K562 (cell line): Measurements from ENCODE around the gene MSI1. TPM values are rescaled to one million over a fixed set of nuclear protein-coding genes. Genes with fewer than 3 reads are reported as not detected.
A peak's percentile ranks its signal among the peaks of the same experiment; 100 is the strongest.

Source experiments
- ATF7 ChIP-seq: fragments of 450-650 bp; IDR thresholded peaks from 2 replicates; pipeline ENCODE4 v1.7.1; 2014; ENCODE audit warnings: mild to moderate bottlenecking, moderate library complexity
- CBFA2T2 ChIP-seq: fragments of 450-650 bp; conservative IDR thresholded peaks from 2 replicates; pipeline ENCODE4 v1.6.1; 2017; ENCODE audit warnings: mild to moderate bottlenecking
- ELF1 ChIP-seq: fragments of 200-800 bp; sonication (Bioruptor generic); IDR thresholded peaks from 2 replicates; pipeline ENCODE4 v1.6.1; 2016; ENCODE audit warnings: missing genetic modification characterization, missing compliant biosample characterization
- HDGF ChIP-seq: fragments of 450-650 bp; IDR thresholded peaks from 2 replicates; pipeline ENCODE4 v1.6.1; 2016
- KDM5B ChIP-seq: fragments of 200-600 bp; sonication (generic); IDR thresholded peaks from 2 replicates; pipeline ENCODE4 v1.6.1; 2012; ENCODE audit warnings: low read depth, mild to moderate bottlenecking, moderate library complexity, low read length, control low read depth, inconsistent platforms; ENCODE audit not compliant: insufficient replicate concordance
- L3MBTL2 ChIP-seq: fragments of 450-650 bp; IDR thresholded peaks from 2 replicates; pipeline ENCODE4 v1.6.1; 2016; ENCODE audit warnings: mild to moderate bottlenecking, moderate library complexity
- MCM2 ChIP-seq: fragments of 450-650 bp; IDR thresholded peaks from 2 replicates; pipeline ENCODE4 v1.6.1; 2017; ENCODE audit warnings: low read depth, mild to moderate bottlenecking
- NBN ChIP-seq: fragments of 450-650 bp; IDR thresholded peaks from 2 replicates; pipeline ENCODE4 v1.6.1; 2016; ENCODE audit warnings: low read depth, mild to moderate bottlenecking
- TAF9B ChIP-seq: fragments of 450-650 bp; IDR thresholded peaks from 2 replicates; pipeline ENCODE4 v1.6.1; 2018; ENCODE audit warnings: mild to moderate bottlenecking; ENCODE audit not compliant: partially characterized antibody
- ZNF212 ChIP-seq: fragments of 450-650 bp; formaldehyde crosslinking; IDR thresholded peaks from 2 replicates; pipeline ENCODE4 v1.4.0; 2020; ENCODE audit warnings: mild to moderate bottlenecking
- ZNF384 ChIP-seq: IDR thresholded peaks from 2 replicates; pipeline ENCODE4 v1.6.1; 2012; ENCODE audit warnings: low read depth, low read length, improper control_type of control experiment
- ZNF57 ChIP-seq: fragments of 450-650 bp; formaldehyde crosslinking; IDR thresholded peaks from 2 replicates; pipeline ENCODE4 v1.4.0; 2020; ENCODE audit warnings: mild to moderate bottlenecking, moderate library complexity
- polyA plus RNA-seq, 8 experiments: library from polyadenylated mRNA; depleted of rRNA in 4 of 8; stranded (reverse) in 5 of 8; unstranded in 3 of 8; fragments of >200 nt; fragmentation: Nextera tagmentation in 2 of 8; fragmentation: Illumina TruSeq in 1 of 8; extraction: Ambion mirVana in 2 of 8; extraction: Trizol in 1 of 8; gene quantifications; 2 replicates each; pipeline versions ENCODE4 v1.2.1 to v1.2.3, GENCODE V29; 2011 to 2014; ENCODE audit warnings: inconsistent platforms in 1 of 8, missing spikeins in 1 of 8
- total RNA-seq, 7 experiments: library from RNA; depleted of rRNA in 6 of 7; stranded (reverse); fragments of >200 nt in 6 of 7; fragmentation: Illumina TruSeq in 2 of 7; extraction: Trizol in 2 of 7; gene quantifications; 2 replicates each; pipeline versions ENCODE4 v1.2.1 to v1.2.3, GENCODE V29; 2011 to 2021; ENCODE audit warnings: low replicate concordance in 1 of 7
- TF ChIP-seq, protein P1 (sequence below): fragments of 250-450 bp; sonication (Bioruptor Pico); IDR thresholded peaks from 2 replicates; pipeline ENCODE4 v1.4.0; 2020; ENCODE audit warnings: mild to moderate bottlenecking, moderate library complexity, borderline replicate concordance
- TF ChIP-seq, protein P2 (sequence below): fragments of 250-450 bp; sonication (Bioruptor Pico); IDR thresholded peaks from 2 replicates; pipeline ENCODE4 v1.9.0; 2021; ENCODE audit warnings: mild to moderate bottlenecking
- TF ChIP-seq, protein P3 (sequence below), 3 experiments: IDR thresholded peaks in 2 of 3; conservative IDR thresholded peaks in 1 of 3; 2 replicates each; pipeline ENCODE4 v1.5.1; 2011 to 2012; ENCODE audit warnings: low read length in 3 of 3, mild to moderate bottlenecking in 3 of 3, control low read depth in 2 of 3, improper control_type of control experiment in 1 of 3, inconsistent platforms in 1 of 3, low read depth in 1 of 3, mixed read lengths in 1 of 3, moderate library complexity in 1 of 3; ENCODE audit not compliant: insufficient read depth in 2 of 3
- TF ChIP-seq, protein P4 (sequence below): fragments of 250-450 bp; sonication (Bioruptor Pico); IDR thresholded peaks from 2 replicates; pipeline ENCODE4 v1.8.0; 2022; ENCODE audit warnings: inconsistent platforms
- TF ChIP-seq, protein P5 (sequence below): IDR thresholded peaks from 2 replicates; pipeline ENCODE4 v1.6.1; 2011; ENCODE audit warnings: borderline replicate concordance, low read depth, mild to moderate bottlenecking, moderate library complexity, low read length; ENCODE audit not compliant: insufficient read depth, poor library complexity, severe bottlenecking

Gene MSI1
- total and polyA plus RNA-seq, 9 of the 15 experiments (the other 6 are each of a cell fraction or from before 2014, with no cell fraction given): 0.16 TPM; not detected in 8

DNA sequence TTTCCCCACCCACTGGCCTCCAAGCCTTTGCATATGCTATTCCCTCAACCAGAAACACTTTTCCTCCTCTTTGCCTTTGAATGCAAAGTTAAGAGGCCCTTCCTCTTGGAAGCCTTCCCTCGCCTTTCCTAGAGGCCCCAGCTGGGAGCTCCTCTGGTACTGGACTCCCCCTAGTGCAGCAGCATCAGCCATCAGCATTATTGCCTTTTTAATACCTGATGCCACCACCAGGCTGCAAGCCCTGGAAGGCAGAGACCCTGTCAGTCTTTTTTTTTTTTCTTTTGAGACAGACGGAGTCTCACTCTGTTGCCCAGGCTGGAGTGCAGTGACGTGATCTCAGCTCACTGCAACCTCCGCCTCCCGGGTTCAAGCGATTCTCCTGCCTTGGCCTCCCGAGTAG, 22.3 kb downstream of the MSI1 start (continued):
- TF ChIP-seq CBFA2T2: no peak
- no peak for TF ChIP-seq MCM2
- TF ChIP-seq, protein P1, sequence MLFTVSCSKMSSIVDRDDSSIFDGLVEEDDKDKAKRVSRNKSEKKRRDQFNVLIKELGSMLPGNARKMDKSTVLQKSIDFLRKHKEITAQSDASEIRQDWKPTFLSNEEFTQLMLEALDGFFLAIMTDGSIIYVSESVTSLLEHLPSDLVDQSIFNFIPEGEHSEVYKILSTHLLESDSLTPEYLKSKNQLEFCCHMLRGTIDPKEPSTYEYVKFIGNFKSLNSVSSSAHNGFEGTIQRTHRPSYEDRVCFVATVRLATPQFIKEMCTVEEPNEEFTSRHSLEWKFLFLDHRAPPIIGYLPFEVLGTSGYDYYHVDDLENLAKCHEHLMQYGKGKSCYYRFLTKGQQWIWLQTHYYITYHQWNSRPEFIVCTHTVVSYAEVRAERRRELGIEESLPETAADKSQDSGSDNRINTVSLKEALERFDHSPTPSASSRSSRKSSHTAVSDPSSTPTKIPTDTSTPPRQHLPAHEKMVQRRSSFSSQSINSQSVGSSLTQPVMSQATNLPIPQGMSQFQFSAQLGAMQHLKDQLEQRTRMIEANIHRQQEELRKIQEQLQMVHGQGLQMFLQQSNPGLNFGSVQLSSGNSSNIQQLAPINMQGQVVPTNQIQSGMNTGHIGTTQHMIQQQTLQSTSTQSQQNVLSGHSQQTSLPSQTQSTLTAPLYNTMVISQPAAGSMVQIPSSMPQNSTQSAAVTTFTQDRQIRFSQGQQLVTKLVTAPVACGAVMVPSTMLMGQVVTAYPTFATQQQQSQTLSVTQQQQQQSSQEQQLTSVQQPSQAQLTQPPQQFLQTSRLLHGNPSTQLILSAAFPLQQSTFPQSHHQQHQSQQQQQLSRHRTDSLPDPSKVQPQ (CRISPR knock-in tag): no peak
- 0 out of 2 replicates have a peak, but pooled peaks have one; percentile 31 for TF ChIP-seq ZNF384
- no peak for TF ChIP-seq ZNF212 (CRISPR knock-in tag)
- TF ChIP-seq ATF7: no peak
- TF ChIP-seq, protein P2, sequence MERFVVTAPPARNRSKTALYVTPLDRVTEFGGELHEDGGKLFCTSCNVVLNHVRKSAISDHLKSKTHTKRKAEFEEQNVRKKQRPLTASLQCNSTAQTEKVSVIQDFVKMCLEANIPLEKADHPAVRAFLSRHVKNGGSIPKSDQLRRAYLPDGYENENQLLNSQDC (CRISPR knock-in tag): no peak
- TF ChIP-seq, protein P3, sequence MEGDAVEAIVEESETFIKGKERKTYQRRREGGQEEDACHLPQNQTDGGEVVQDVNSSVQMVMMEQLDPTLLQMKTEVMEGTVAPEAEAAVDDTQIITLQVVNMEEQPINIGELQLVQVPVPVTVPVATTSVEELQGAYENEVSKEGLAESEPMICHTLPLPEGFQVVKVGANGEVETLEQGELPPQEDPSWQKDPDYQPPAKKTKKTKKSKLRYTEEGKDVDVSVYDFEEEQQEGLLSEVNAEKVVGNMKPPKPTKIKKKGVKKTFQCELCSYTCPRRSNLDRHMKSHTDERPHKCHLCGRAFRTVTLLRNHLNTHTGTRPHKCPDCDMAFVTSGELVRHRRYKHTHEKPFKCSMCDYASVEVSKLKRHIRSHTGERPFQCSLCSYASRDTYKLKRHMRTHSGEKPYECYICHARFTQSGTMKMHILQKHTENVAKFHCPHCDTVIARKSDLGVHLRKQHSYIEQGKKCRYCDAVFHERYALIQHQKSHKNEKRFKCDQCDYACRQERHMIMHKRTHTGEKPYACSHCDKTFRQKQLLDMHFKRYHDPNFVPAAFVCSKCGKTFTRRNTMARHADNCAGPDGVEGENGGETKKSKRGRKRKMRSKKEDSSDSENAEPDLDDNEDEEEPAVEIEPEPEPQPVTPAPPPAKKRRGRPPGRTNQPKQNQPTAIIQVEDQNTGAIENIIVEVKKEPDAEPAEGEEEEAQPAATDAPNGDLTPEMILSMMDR (IDR thresholded peaks at IDR 0.05 in 2 of 3, conservative IDR thresholded peaks at IDR 0.05 in 1 of 3; ENCODE audit: insufficient read depth in 2 of 3, low read depth in 1 of 3, low read length in 3 of 3): peak; percentile 30 to 70 (median 35); a peak in 4 of 6 replicates
- TF ChIP-seq ELF1 (tag): no peak
- TF ChIP-seq L3MBTL2: no peak
- TF ChIP-seq KDM5B: no peak
- no peak for TF ChIP-seq HDGF
- TF ChIP-seq TAF9B: no peak
- no peak for TF ChIP-seq NBN
- TF ChIP-seq, protein P4, sequence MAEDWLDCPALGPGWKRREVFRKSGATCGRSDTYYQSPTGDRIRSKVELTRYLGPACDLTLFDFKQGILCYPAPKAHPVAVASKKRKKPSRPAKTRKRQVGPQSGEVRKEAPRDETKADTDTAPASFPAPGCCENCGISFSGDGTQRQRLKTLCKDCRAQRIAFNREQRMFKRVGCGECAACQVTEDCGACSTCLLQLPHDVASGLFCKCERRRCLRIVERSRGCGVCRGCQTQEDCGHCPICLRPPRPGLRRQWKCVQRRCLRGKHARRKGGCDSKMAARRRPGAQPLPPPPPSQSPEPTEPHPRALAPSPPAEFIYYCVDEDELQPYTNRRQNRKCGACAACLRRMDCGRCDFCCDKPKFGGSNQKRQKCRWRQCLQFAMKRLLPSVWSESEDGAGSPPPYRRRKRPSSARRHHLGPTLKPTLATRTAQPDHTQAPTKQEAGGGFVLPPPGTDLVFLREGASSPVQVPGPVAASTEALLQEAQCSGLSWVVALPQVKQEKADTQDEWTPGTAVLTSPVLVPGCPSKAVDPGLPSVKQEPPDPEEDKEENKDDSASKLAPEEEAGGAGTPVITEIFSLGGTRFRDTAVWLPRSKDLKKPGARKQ (CRISPR knock-in tag): no peak
- no peak for TF ChIP-seq ZNF57 (CRISPR knock-in tag)
- TF ChIP-seq, protein P5, sequence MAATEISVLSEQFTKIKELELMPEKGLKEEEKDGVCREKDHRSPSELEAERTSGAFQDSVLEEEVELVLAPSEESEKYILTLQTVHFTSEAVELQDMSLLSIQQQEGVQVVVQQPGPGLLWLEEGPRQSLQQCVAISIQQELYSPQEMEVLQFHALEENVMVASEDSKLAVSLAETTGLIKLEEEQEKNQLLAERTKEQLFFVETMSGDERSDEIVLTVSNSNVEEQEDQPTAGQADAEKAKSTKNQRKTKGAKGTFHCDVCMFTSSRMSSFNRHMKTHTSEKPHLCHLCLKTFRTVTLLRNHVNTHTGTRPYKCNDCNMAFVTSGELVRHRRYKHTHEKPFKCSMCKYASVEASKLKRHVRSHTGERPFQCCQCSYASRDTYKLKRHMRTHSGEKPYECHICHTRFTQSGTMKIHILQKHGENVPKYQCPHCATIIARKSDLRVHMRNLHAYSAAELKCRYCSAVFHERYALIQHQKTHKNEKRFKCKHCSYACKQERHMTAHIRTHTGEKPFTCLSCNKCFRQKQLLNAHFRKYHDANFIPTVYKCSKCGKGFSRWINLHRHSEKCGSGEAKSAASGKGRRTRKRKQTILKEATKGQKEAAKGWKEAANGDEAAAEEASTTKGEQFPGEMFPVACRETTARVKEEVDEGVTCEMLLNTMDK: peak; percentile 35
